ENCODE data around the gene SPSB1. TPM values are rescaled to one million over a fixed set of nuclear protein-coding genes. Genes with fewer than 3 reads are reported as not detected.

The SPSB1 gene
- polyA plus RNA-seq, 1 experiment, result 20.3 TPM

- TF ChIP-seq CTCF (IDR thresholded peaks at IDR 0.05; ENCODE audit: low read depth, low read length), result no peak
- CTCF ChIA-PET, result interaction anchor here (0.5 to 1.5 kb wide), 4 partner anchors 32 to 180 kb away, joined by 3 to 4 read pairs (median 4); no protein-coding TSS in a partner anchor
- POLR2A ChIA-PET, result interaction anchor here (0.6 to 1.4 kb wide), 14 partner anchors 17 to 152 kb away, joined by 3 to 9 read pairs (median 4); no protein-coding TSS in a partner anchor
- Histone ChIP-seq H3K9me3 (ENCODE audit: control insufficient read depth, insufficient read depth, low read length) (peaks cover 3% of the 10 kb centered on the region; the same call in 1 of the 2 replicates), H3K27me3 (ENCODE audit: control insufficient read depth, insufficient read depth, low read length) (no peaks in the 10 kb centered on the region), H3K27ac (ENCODE audit: low read depth, low read length) (peak overlapping the region; percentile 91), H3K4me3 (ENCODE audit: low read depth, low read length) (peak overlapping the region; percentile 43)
- DNase-seq (ENCODE audit: low read depth, low spot score), result peak; percentile 68
These were observed 28.8 kb downstream of the SPSB1 start for GRCh38 chr1:9321480-9321849.

GRCh38 chr1:9321986-9322660, 29.4 kb downstream of the SPSB1 start:
- CTCF ChIA-PET, result interaction anchor here (1.5 kb wide), 1 partner anchor 32 kb away, joined by 3 read pairs; no protein-coding TSS in a partner anchor
- TF ChIP-seq CTCF (IDR thresholded peaks at IDR 0.05; ENCODE audit: low read depth, low read length), result no peak
- Histone ChIP-seq H3K9me3 (ENCODE audit: control insufficient read depth, insufficient read depth, low read length) (peaks cover 3% of the 10 kb centered on the region; the same call in 1 of the 2 replicates), H3K27ac (ENCODE audit: low read depth, low read length) (peak overlapping the region; percentile 91), H3K27me3 (ENCODE audit: control insufficient read depth, insufficient read depth, low read length) (no peaks in the 10 kb centered on the region), H3K4me3 (ENCODE audit: low read depth, low read length) (no peak overlapping the region)
- POLR2A ChIA-PET, result interaction anchor here (1.0 to 1.4 kb wide), 6 partner anchors 18 to 91 kb away, joined by 3 to 9 read pairs (median 4); no protein-coding TSS in a partner anchor
- no peak for DNase-seq (ENCODE audit: low read depth, low spot score)

- Histone ChIP-seq H3K27me3 (ENCODE audit: control insufficient read depth, insufficient read depth, low read length) (no peaks in the 10 kb centered on the region), H3K9me3 (ENCODE audit: control insufficient read depth, insufficient read depth, low read length) (peaks cover 3% of the 10 kb centered on the region; the same call in 1 of the 2 replicates), H3K27ac (ENCODE audit: low read depth, low read length) (no peak overlapping the region), H3K4me3 (ENCODE audit: low read depth, low read length) (no peak overlapping the region)
- ChIA-PET CTCF (no interaction called here), POLR2A (no interaction called here)
- no peak for TF ChIP-seq CTCF (IDR thresholded peaks at IDR 0.05; ENCODE audit: low read depth, low read length)
- DNase-seq (ENCODE audit: low read depth, low spot score), result no peak
These were observed 30.1 kb downstream of the SPSB1 start for GRCh38 chr1:9322661-9323244.

- no peak for DNase-seq (ENCODE audit: low read depth, low spot score)
- H3K27ac ChIP-seq (ENCODE audit: low read depth, low read length), result no peak overlapping the region
- no peak overlapping the region for H3K4me3 ChIP-seq (ENCODE audit: low read depth, low read length)
- CTCF ChIA-PET, result no interaction called here
- POLR2A ChIA-PET, result interaction anchor here (0.5 to 0.6 kb wide), 2 partner anchors 25 to 328 kb away, joined by 4 to 7 read pairs; no protein-coding TSS in a partner anchor
- H3K27me3 ChIP-seq (ENCODE audit: control insufficient read depth, insufficient read depth, low read length), result no peaks in the 10 kb centered on the region
- peaks cover 3% of the 10 kb centered on the region; the same call in 1 of the 2 replicates for H3K9me3 ChIP-seq (ENCODE audit: control insufficient read depth, insufficient read depth, low read length)
- TF ChIP-seq CTCF (IDR thresholded peaks at IDR 0.05; ENCODE audit: low read depth, low read length), result no peak
These were observed 31.8 kb downstream of the SPSB1 start for GRCh38 chr1:9324246-9325096.

Data from AG04450 (cell line).